AG09319 (cell line): ENCODE measurements around the gene TRIM38.

Experiments
- DNase-seq: peaks from one replicate; pipeline ENCODE4 v3.0.0-alpha.2; 2010; ENCODE audit warnings: low read depth; ENCODE audit errors: extremely low read depth
- CTCF ChIP-seq: IDR thresholded peaks from 2 replicates; pipeline ENCODE4 v1.5.1; 2011; ENCODE audit warnings: low read depth, mild to moderate bottlenecking, inconsistent platforms, low read length, moderate library complexity

TRIM38 gene

GRCh38 chr6:25972902-25973301 lies 10.3 kb downstream of the TRIM38 start:
- DNase-seq, result no peak
- no peak for TF ChIP-seq CTCF

GRCh38 chr6:25973923-25974555 lies 11.4 kb downstream of the TRIM38 start:
- TF ChIP-seq CTCF, result no peak
- no peak for DNase-seq

- no peak for TF ChIP-seq CTCF
- DNase-seq, result no peak
Observed at GRCh38 chr6:25975923-25976560, 13.4 kb downstream of the TRIM38 start.

- DNase-seq, result no peak
- TF ChIP-seq CTCF, result no peak
Observed at GRCh38 chr6:25980935-25981334, 18.3 kb downstream of the TRIM38 start.

GRCh38 chr6:25981568-25982263 lies 19.1 kb downstream of the TRIM38 start:
- no peak for TF ChIP-seq CTCF
- no peak for DNase-seq

GRCh38 chr6:25984265-25984664 lies 21.7 kb downstream of the TRIM38 start:
- DNase-seq, result no peak
- no peak for TF ChIP-seq CTCF

GRCh38 chr6:25987845-25988244 lies 25.2 kb downstream of the TRIM38 start:
- no peak for DNase-seq
- no peak for TF ChIP-seq CTCF
